ENCODE results near the gene RFPL1.

The RFPL1 gene

DNA sequence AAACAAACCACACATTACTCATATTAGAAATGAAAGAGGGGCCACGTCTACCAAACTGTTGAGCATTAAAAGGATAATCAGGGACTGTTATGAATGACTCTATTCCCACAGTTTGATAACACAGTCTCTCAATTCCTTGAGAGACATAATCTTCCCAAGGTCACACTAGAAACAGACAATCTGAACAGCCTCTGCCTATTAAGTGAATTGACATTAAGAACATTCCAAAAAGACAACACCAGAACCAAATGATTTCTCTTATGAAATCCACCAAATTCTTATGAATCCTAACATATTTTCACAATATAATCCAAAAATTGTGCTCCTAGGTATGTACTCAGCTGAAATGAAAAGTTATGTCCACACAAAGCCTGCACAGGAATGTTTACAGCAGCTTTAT is 4.6 kb downstream of the RFPL1 start:
- DNase-seq (ENCODE audit: low read depth, low spot score) = no peak

DNA sequence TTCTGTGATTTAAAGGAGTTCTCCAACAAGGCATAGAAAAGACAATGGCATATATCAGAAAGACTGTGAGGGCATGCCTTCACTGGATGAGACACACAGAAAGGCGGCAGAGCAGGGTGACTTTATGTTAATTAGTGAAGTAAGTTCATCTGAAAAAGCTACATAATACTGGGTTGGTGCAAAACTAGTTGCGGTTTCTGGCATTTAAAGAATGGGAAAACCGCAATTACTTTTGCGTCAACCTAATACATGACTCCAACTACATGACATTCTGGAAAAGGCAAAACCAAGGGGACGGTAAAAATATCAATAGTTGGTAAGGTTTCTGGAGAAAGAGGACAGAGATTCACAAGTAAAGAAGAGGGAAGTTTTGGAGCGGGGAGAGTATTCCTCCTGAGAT is 5.1 kb downstream of the RFPL1 start:
- no peak for DNase-seq (ENCODE audit: low read depth, low spot score)

GRCh38 chr22:29443861-29444792 is 5.7 kb downstream of the RFPL1 start:
- no peak for DNase-seq (ENCODE audit: low read depth, low spot score)

- DNase-seq (ENCODE audit: low read depth, low spot score) = no peak
These were observed 7.1 kb downstream of the RFPL1 start for GRCh38 chr22:29445508-29445907.

GRCh38 chr22:29447906-29448305 is 9.5 kb downstream of the RFPL1 start:
- DNase-seq (ENCODE audit: low read depth, low spot score) = no peak

- DNase-seq (ENCODE audit: low read depth, low spot score) = no peak
These were observed 11.0 kb downstream of the RFPL1 start for GRCh38 chr22:29449296-29449875.

GRCh38 chr22:29450222-29450621 is 11.8 kb downstream of the RFPL1 start:
- DNase-seq (ENCODE audit: low read depth, low spot score) = no peak

GRCh38 chr22:29451863-29452262 is 13.5 kb downstream of the RFPL1 start:
- DNase-seq (ENCODE audit: low read depth, low spot score) = no peak

- no peak for DNase-seq (ENCODE audit: low read depth, low spot score)
These were observed 15.9 kb downstream of the RFPL1 start for GRCh38 chr22:29454276-29454675.

DNA sequence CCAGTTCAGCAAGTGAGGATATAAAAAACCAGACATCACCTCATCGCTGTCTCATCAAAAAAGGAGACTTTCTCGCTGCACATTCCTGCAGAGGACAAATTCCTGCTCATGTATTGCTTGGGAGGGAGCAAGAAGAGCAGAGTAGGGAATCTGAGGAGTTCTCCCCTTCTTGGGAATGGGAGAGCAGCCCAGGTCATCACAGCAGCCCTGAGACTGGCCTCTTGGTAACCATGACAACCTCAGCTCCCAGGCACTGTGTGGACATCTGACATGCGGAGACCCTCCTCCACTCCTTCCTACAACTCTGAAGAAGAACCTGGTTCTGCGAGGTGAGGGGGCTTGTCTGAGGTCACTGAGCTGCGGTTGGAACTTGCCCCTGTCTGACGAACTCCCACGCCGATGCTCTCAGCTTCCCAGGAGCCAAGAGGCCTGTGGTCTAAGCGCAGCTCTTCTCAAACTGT is 17.9 kb downstream of the RFPL1 start:
- no peak for DNase-seq (ENCODE audit: low read depth, low spot score)

GRCh38 chr22:29457730-29458129 is 19.3 kb downstream of the RFPL1 start:
- DNase-seq (ENCODE audit: low read depth, low spot score) = no peak

DNA sequence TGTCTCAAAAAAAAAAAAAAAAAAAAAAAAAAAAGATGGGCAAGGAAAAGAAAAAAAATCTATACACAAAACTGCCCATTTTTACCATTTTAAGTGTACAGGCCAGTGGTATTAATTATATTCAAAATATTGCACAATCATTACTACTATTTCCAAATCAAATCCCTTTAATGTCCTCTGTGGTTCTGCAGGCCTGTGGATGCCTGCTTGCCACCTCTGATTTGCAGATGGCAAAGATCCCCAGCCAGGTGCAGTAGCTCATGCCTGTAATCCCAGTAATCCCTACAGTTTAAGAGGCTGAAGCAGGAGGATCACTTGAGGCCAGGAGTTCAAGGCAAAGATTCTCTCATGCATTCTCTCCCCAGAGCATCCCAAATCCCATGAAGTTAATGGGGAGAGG is 20.2 kb downstream of the RFPL1 start:
- no peak for DNase-seq (ENCODE audit: low read depth, low spot score)

GRCh38 chr22:29459773-29460172 is 21.4 kb downstream of the RFPL1 start:
- no peak for DNase-seq (ENCODE audit: low read depth, low spot score)

DNA sequence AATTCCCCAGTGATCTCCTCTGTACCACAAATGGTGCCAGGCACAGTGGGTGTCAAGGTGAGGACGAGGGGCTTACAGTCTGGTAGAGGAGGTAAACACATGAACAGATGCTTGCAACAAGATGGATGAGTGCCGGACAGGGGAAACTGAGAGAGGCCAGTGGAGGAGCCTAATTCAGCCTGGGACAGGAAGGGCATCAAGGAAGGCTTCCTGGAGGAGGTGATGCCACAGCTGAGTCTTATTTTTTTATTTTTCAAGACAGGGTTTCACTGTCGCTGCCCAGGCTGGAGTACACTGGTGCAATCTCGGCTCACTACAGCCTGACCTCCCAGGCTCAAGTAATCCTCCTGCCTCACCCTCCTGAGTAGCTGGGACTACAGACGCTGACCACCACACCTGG is 22.9 kb downstream of the RFPL1 start:
- no peak for DNase-seq (ENCODE audit: low read depth, low spot score)

- DNase-seq (ENCODE audit: low read depth, low spot score) = no peak
These were observed 25.2 kb downstream of the RFPL1 start for GRCh38 chr22:29463629-29464028.

- no peak for DNase-seq (ENCODE audit: low read depth, low spot score)
These were observed 26.2 kb downstream of the RFPL1 start for GRCh38 chr22:29464581-29464980.

- no peak for DNase-seq (ENCODE audit: low read depth, low spot score)
These were observed 31.4 kb downstream of the RFPL1 start for GRCh38 chr22:29469755-29470154.

GRCh38 chr22:29470159-29470855 is 31.9 kb downstream of the RFPL1 start:
- DNase-seq (ENCODE audit: low read depth, low spot score) = peak; percentile 52

DNA sequence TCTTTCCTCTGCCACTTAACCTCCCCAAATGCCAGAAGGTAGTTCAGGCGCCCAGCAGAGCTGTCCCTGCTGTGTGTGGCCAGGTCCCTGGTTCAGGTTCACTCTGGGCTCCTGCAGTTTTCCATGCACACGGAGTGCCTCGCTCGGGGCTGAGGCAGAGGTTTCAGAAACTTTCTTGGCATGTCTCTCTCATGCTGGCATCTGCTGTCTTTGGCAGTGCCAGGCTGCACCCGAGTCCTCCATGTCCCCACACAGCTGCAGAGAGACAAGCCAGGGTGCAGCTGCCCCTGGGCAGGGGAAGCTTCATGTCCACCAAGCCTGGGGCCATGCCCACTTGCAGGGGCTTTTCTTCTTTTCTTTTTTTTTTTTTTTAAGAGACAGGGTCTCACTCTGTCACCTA is 34.6 kb downstream of the RFPL1 start:
- DNase-seq (ENCODE audit: low read depth, low spot score) = no peak

- no peak for DNase-seq (ENCODE audit: low read depth, low spot score)
These were observed 37.2 kb downstream of the RFPL1 start for GRCh38 chr22:29475550-29475949.

GRCh38 chr22:29476116-29476515 is 37.7 kb downstream of the RFPL1 start:
- no peak for DNase-seq (ENCODE audit: low read depth, low spot score)

- no peak for DNase-seq (ENCODE audit: low read depth, low spot score)
These were observed 39.4 kb downstream of the RFPL1 start for GRCh38 chr22:29477723-29478318.
